IPS-15b (cell line): Measurements from ENCODE around the gene SCAMP4.

Source experiments
- H3K27me3 ChIP-seq: one replicate; pipeline ENCODE4 v1.6.1; 2013; ENCODE audit warnings: low read length; ENCODE audit not compliant: control insufficient read depth, insufficient read depth
- H3K36me3 ChIP-seq: one replicate; pipeline ENCODE4 v1.6.1; 2013; ENCODE audit warnings: low read length; ENCODE audit not compliant: control insufficient read depth, insufficient read depth
- H3K4me1 ChIP-seq: one replicate; pipeline ENCODE4 v1.6.1; 2013; ENCODE audit warnings: mild to moderate bottlenecking, low read length; ENCODE audit not compliant: control insufficient read depth, insufficient read depth
- H3K4me3 ChIP-seq: one replicate; pipeline ENCODE4 v1.5.1; 2013; ENCODE audit warnings: low read depth, low read length
- H3K9ac ChIP-seq: one replicate; pipeline ENCODE4 v1.6.1; 2013; ENCODE audit warnings: low read depth, mild to moderate bottlenecking, low read length
- H3K9me3 ChIP-seq: one replicate; pipeline ENCODE4 v1.6.1; 2013; ENCODE audit warnings: mild to moderate bottlenecking, low read length; ENCODE audit not compliant: control insufficient read depth, insufficient read depth

Gene SCAMP4

DNA sequence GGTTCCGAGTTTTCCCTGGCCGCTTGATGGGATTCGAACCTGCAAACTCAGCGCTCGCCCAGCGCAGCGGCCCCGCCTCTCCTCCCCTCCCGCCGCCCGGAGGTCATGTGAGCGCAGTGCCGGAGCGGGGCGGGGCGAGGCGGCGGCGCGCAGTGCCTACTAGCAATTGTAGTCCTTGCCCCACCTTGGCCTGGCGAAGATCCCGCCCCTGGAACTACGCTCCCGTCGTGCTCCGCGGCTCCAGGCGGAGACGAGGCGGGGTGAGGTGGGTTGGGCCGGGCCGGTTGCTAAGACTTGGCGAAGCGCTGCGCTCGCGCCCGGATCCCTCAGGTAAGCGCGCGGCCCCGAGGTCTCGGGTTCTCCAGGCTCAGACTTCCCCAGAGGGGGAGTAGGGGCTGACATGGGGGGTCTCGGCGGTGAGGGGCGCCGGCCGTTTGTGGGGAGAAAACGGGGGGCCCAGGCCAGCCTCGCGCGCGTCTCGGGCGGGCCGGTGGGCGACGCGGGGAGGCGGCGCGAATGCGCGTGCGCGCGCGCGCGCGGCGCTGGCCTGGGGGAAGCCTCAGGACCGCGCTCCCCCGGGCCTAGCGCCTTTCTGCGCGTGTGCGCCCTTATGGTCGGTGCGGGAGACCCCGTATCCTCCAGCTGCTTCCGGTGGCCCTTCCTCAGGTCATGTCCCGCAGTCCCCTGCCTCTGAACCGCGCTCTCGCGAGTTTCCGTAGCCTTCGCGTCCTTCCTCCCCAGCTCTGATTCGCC lies at the start of gene SCAMP4, which contains the start of gene ADAT3:
Gene SCAMP4, plus strand, starts transcription at position 290 of the 753 bp plus-strand sequence. CDS start 9,621 bp downstream, outside the sequence.
Gene ADAT3, plus strand, starts transcription at position 290 of the 753 bp plus-strand sequence. CDS start 6,649 bp downstream, outside the sequence.
- Histone ChIP-seq H3K9me3 (no peaks in the 10 kb centered on the region), H3K4me3 (peak within 1 kb of the TSS; percentile 76), H3K9ac (peak within 1 kb of the TSS; percentile 76), H3K4me1 (peaks cover 3% of the 10 kb centered on the region), H3K36me3 (peaks cover 2% of the 10 kb centered on the region), H3K27me3 (no peaks in the 10 kb centered on the region)

DNA sequence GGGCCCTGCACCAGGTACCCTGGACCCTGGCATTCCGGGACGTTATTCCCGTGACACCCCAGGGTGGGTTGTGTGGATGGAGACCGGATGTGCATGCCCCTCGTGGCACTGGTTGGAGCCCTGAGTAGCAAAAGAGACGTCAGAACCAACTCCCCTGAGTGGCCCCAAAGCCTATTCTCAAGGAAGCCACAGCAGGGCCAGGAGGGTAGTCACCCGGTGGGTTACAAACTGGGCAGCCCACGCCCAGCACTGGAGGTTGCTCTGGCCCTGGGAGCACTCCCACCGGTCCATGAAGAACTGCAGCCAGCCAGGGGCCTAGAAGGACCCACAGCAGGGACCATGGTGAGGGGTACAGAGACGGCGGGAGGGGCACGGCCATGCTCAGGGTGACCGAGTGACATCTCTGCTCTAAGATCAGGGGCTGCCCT lies 49.4 kb upstream of the SCAMP4 start:
- no peak overlapping the region for H3K9ac ChIP-seq
- peak overlapping the region; percentile 45 for H3K4me3 ChIP-seq
- H3K9me3 ChIP-seq = no peaks in the 10 kb centered on the region
- H3K36me3 ChIP-seq = peaks cover 3% of the 10 kb centered on the region
- peaks cover under 1% of the 10 kb centered on the region for H3K27me3 ChIP-seq
- peaks cover 7% of the 10 kb centered on the region for H3K4me1 ChIP-seq

DNA sequence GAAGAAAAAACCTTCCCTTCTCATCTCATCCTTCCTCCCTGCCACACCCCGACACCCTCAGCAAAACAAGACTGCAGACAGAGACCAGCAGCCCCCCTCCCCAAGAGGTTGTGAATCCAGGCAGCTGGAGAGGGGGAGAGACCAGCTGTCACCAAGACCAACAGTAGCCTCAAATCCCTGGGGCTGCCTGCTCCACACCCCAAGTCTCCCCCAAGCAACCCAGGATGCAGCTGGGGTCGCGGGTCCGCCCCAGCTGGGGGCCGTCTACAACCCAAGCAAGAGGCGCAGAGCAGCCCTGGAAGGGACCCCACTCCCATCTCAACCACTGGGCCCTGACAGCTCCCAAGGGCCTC lies 48.9 kb upstream of the SCAMP4 start:
- Histone ChIP-seq H3K9ac (no peak overlapping the region), H3K9me3 (no peaks in the 10 kb centered on the region), H3K4me1 (peaks cover 10% of the 10 kb centered on the region), H3K36me3 (peaks cover 3% of the 10 kb centered on the region), H3K4me3 (peak overlapping the region; percentile 45), H3K27me3 (peaks cover 5% of the 10 kb centered on the region)

GRCh38 chr19:1856698-1857603 lies 48.2 kb upstream of the SCAMP4 start:
- peaks cover 11% of the 10 kb centered on the region for H3K27me3 ChIP-seq
- peak overlapping the region; percentile 37 for H3K9ac ChIP-seq
- no peaks in the 10 kb centered on the region for H3K9me3 ChIP-seq
- peak overlapping the region; percentile 61 for H3K4me3 ChIP-seq
- peaks cover 10% of the 10 kb centered on the region for H3K4me1 ChIP-seq
- peaks cover 3% of the 10 kb centered on the region for H3K36me3 ChIP-seq

DNA sequence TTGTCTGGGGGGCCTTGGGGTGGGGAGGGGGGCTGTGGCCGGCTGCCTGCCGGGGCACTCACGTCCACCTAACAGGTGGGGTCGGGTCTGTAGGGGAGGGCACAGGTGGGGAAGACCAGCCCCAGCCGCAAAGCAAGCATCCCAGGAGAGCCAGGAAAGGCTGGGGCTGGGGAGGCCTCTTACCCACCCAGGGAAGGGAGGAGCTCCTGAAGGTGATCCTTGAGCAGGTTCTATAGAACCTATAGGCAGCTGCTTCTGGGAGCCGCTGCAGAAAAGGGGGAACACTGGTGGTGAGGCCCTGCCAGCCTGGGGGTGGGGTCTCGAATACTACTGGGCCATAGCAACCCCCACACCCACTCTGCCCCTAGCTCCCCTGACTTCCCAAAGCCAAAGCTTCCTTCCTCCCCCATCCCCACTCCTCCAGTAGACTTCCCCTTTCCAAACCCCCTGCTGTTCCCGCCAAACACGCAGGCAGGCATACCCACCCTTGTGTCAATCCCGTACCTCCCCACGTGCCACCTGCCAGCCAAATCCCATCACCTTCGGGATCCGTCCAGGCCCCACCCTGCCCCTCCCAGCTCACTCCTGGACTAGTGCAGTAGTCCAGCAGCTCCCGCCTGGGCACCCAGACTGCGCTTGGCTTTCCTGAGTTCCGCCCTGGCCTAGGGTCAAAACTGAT lies 47.4 kb upstream of the SCAMP4 start:
- H3K9me3 ChIP-seq = no peaks in the 10 kb centered on the region
- H3K9ac ChIP-seq = no peak overlapping the region
- peaks cover 13% of the 10 kb centered on the region for H3K27me3 ChIP-seq
- H3K4me3 ChIP-seq = peak overlapping the region; percentile 61
- H3K36me3 ChIP-seq = peaks cover 3% of the 10 kb centered on the region
- H3K4me1 ChIP-seq = peaks cover 10% of the 10 kb centered on the region

DNA sequence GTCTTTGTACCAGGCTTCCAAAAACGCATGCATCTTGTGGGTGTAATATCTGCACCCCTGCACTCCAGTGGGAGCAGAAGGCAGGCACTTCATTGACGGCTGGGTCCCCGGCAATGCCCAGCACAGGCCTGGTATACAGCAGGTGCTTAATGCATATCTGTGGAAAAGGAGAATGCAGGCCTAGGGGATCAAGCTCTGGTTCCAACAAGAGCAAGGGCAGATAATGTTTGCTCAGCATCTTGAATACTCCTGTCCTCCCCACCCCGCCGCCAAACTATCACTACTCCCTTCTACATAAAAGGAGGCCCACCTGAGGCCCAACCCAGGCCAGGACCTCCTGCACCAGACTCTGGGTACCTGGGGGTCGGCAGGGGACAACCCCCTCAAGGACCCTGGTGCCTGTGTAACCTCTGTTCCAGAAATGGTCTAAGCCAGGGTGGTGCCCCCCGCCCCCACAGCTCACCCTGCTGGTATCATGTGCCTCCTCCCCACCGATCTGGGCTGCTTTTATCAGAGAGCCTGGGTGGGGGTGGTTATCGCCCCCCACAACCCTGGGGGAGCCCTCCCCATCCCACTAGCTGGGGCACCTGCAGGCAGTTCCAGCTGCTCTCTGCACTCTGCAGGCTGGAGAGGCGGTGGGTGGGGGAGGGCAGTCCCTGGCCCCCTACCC lies 46.7 kb upstream of the SCAMP4 start:
- Histone ChIP-seq H3K27me3 (peaks cover 13% of the 10 kb centered on the region), H3K9ac (no peak overlapping the region), H3K9me3 (no peaks in the 10 kb centered on the region), H3K36me3 (peaks cover 3% of the 10 kb centered on the region), H3K4me3 (no peak overlapping the region), H3K4me1 (peaks cover 10% of the 10 kb centered on the region)

- H3K4me3 ChIP-seq = peak overlapping the region; percentile 46
- H3K36me3 ChIP-seq = no peaks in the 10 kb centered on the region
- peaks cover 10% of the 10 kb centered on the region for H3K4me1 ChIP-seq
- peaks cover 13% of the 10 kb centered on the region for H3K27me3 ChIP-seq
- H3K9ac ChIP-seq = no peak overlapping the region
- H3K9me3 ChIP-seq = no peaks in the 10 kb centered on the region
Measured at GRCh38 chr19:1859331-1859781, 45.8 kb upstream of the SCAMP4 start.

GRCh38 chr19:1860042-1860775 lies 45.0 kb upstream of the SCAMP4 start:
- H3K9ac ChIP-seq = no peak overlapping the region
- peaks cover 10% of the 10 kb centered on the region for H3K4me1 ChIP-seq
- H3K9me3 ChIP-seq = no peaks in the 10 kb centered on the region
- H3K4me3 ChIP-seq = peak overlapping the region; percentile 81
- no peaks in the 10 kb centered on the region for H3K36me3 ChIP-seq
- H3K27me3 ChIP-seq = peaks cover 13% of the 10 kb centered on the region

GRCh38 chr19:1860821-1861598 lies 44.2 kb upstream of the SCAMP4 start:
- Histone ChIP-seq H3K36me3 (no peaks in the 10 kb centered on the region), H3K9me3 (no peaks in the 10 kb centered on the region), H3K4me1 (peaks cover 11% of the 10 kb centered on the region), H3K4me3 (peak overlapping the region; percentile 81), H3K27me3 (peaks cover 13% of the 10 kb centered on the region), H3K9ac (no peak overlapping the region)

DNA sequence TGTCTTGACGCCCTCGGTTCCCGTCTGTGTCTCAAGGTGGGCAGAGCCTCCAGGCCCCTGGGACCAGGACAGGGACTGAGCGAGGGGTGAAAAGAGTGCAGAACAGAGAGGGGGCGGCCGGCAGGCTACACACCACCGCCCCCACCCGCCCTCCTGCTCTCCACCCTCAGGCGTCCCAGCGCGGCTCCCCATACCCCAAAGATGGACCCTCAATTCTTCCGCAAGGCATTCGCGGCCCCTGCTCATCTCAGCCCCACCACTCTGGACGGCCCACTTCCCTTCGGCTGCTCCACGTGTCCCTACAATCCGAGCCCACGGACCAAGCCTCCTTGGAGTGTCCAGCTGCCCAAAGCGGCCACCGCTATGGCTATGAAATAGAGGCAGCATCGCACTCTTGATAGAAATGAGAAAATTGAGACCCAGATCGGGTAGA lies 43.6 kb upstream of the SCAMP4 start:
- peak overlapping the region; percentile 73 for H3K9ac ChIP-seq
- H3K9me3 ChIP-seq = no peaks in the 10 kb centered on the region
- H3K36me3 ChIP-seq = no peaks in the 10 kb centered on the region
- H3K27me3 ChIP-seq = peaks cover 13% of the 10 kb centered on the region
- peak overlapping the region; percentile 81 for H3K4me3 ChIP-seq
- peaks cover 9% of the 10 kb centered on the region for H3K4me1 ChIP-seq
